PC-3 (cell line): Measurements from ENCODE around the gene HIBCH.
"Not testable (repeated sequence)": the region's sequence is repeated elsewhere in the genome, so short reads cannot be mapped to it uniquely, and the experiment has no call there.

Experiments used
- CTCF ChIP-seq: fragments of 300-600 bp; sonication (generic); conservative IDR thresholded peaks from 2 replicates; pipeline ENCODE4 v1.5.1; 2017; ENCODE audit warnings: antibody characterized with exemption, low read depth, mild to moderate bottlenecking, low read length
- EZH2 ChIP-seq: fragments of 300-600 bp; sonication (generic); IDR thresholded peaks from one replicate; pipeline ENCODE4 v1.6.1; 2017; ENCODE audit warnings: antibody characterized with exemption, mild to moderate bottlenecking, low read length; ENCODE audit not compliant: unreplicated experiment
- EZH2phosphoT487 ChIP-seq: fragments of 300-600 bp; sonication (generic); IDR thresholded peaks from 2 replicates; pipeline ENCODE4 v1.6.1; 2018; ENCODE audit warnings: mild to moderate bottlenecking, antibody characterized with exemption, low read length, borderline replicate concordance

GRCh38 chr2:190358655-190359448, 39.2 kb upstream of the HIBCH start:
- not testable (repeated sequence) for TF ChIP-seq CTCF, EZH2, EZH2phosphoT487
